GM18951 (cell line): ENCODE data around the gene ALG2.

ENCODE experiments used
- POLR2A ChIP-seq: IDR thresholded peaks from 4 replicates; pipeline ENCODE4 v1.6.1; 2011; ENCODE audit warnings: mild to moderate bottlenecking; ENCODE audit not compliant: insufficient read length, insufficient read depth; ENCODE audit errors: extremely low read depth
- in situ Hi-C: fragments of 300-500 bp; cut with MboI; formaldehyde crosslinking; loops from one replicate; pipeline ENCODE4 v1.12.0; 2022; ENCODE audit warnings: low sequenced_read_pairs, mixed read lengths, inconsistent platforms; ENCODE audit not compliant: unreplicated experiment

ALG2 gene

GRCh38 chr9:99169982-99170761 is 51.6 kb downstream of the ALG2 start:
- no peak for TF ChIP-seq POLR2A
- in situ Hi-C loops, result loop anchor here (25.0 kb wide), 1 partner anchor 1417 kb away; the partner anchor contains the start of gene CAVIN4

- in situ Hi-C loops, result loop anchor here (25.0 kb wide), 1 partner anchor 1418 kb away; the partner anchor contains the start of gene CAVIN4
- TF ChIP-seq POLR2A, result no peak
Measured at GRCh38 chr9:99169086-99169485, 52.7 kb downstream of the ALG2 start.

- TF ChIP-seq POLR2A, result no peak
- in situ Hi-C loops, result loop anchor here (25.0 kb wide), 1 partner anchor 1420 kb away; the partner anchor contains the start of gene CAVIN4
Measured at GRCh38 chr9:99167694-99168093, 54.0 kb downstream of the ALG2 start.

- in situ Hi-C loops, result loop anchor here (25.0 kb wide), 1 partner anchor 1420 kb away; the partner anchor contains the start of gene CAVIN4
Measured at GRCh38 chr9:99167119-99167518, 54.6 kb downstream of the ALG2 start.

More at GRCh38 chr9:99167119-99167518, 54.6 kb downstream of the ALG2 start:
- no peak for TF ChIP-seq POLR2A
